HCT116 (cell line): ENCODE data around the gene KANK4. TPM values are rescaled to one million over a fixed set of nuclear protein-coding genes. Genes with fewer than 3 reads are reported as not detected.

Source experiments
- ATAC-seq: fragments of 200-7000 bp; cut with Tn5 transposase; 2 replicates; pipeline ENCODE4 v1.9.1; 2020; ENCODE audit warnings: mild to moderate bottlenecking, moderate library complexity
- BruUV-seq: library from RNA; stranded (reverse); fragments of 400-500 nt; replicated peaks from 2 replicates; lab custom pipeline; 2021; lab: Mats Ljungman, UMichigan
- CTCF ChIA-PET: fragments of 300-600 bp; sonication (Branson Sonifier 250); formaldehyde crosslinking; loops from one replicate; lab custom pipeline; 2021; ENCODE audit warnings: antibody characterized with exemption; lab: Charles Lee
- POLR2A ChIA-PET: fragments of 300-600, 350-600 bp; sonication (Branson Sonifier 250); formaldehyde crosslinking; loops from one replicate; lab custom pipeline; 2021; ENCODE audit warnings: antibody characterized with exemption; lab: Charles Lee
- RAD21 ChIA-PET, 2 experiments: fragments of 300-600 bp; sonication (Branson Sonifier 250); formaldehyde crosslinking; loops; one replicate each; lab custom pipeline; 2023; ENCODE audit warnings: low total read pairs in 2 of 2; ENCODE audit not compliant: uncharacterized antibody in 2 of 2, unreplicated experiment in 2 of 2, low non-redundant PET in 1 of 2; lab: Charles Lee
- DNase-seq: peaks from one replicate; pipeline ENCODE4 v3.0.0-alpha.2; 2010; ENCODE audit warnings: low read depth, low spot score
- H2AFZ ChIP-seq: fragments of 200-600 bp; shearing (Covaris generic), sonication (generic); 2 replicates; pipeline ENCODE4 v1.6.1; 2017; ENCODE audit warnings: low read depth, mixed run types, mixed read lengths, antibody characterized with exemption, low read length; ENCODE audit not compliant: poor library complexity, severe bottlenecking
- H3K27ac ChIP-seq: 2 replicates; pipeline ENCODE4 v1.5.1; 2012; ENCODE audit warnings: low read depth, low read length
- H3K27me3 ChIP-seq: fragments of 200-600 bp; sonication (generic); 2 replicates; pipeline ENCODE4 v1.6.1; 2016; ENCODE audit warnings: mixed run types, low read length, mixed read lengths; ENCODE audit not compliant: insufficient read depth
- H3K36me3 ChIP-seq, 2 experiments: fragments of 200-500 bp in 1 of 2; fragments of 200-600 bp in 1 of 2; sonication (Bioruptor generic) in 1 of 2; sonication (generic) in 1 of 2; 2 replicates each; pipeline versions ENCODE4 v1.5.1 to v1.6.1; 2014 to 2016; ENCODE audit warnings: low read length in 2 of 2, inconsistent platforms in 1 of 2, mixed read lengths in 1 of 2, mixed run types in 1 of 2; ENCODE audit not compliant: insufficient read depth in 2 of 2, control insufficient read depth in 1 of 2
- H3K4me1 ChIP-seq, 2 experiments: fragments of 200-600 bp in 1 of 2; sonication (generic) in 1 of 2; 2 replicates each; pipeline versions ENCODE4 v1.5.1 to v1.6.1; 2012 to 2017; ENCODE audit warnings: low read length in 2 of 2, inconsistent platforms in 1 of 2, mild to moderate bottlenecking in 1 of 2, mixed read lengths in 1 of 2, mixed run types in 1 of 2, moderate library complexity in 1 of 2; ENCODE audit not compliant: insufficient read depth in 2 of 2, control insufficient read depth in 1 of 2
- H3K4me2 ChIP-seq: fragments of 200-600 bp; sonication (generic); 2 replicates; pipeline ENCODE4 v1.6.1; 2017; ENCODE audit warnings: mixed run types, low read length, mixed read lengths
- H3K4me3 ChIP-seq, 2 experiments: fragments of 200-600 bp in 1 of 2; sonication (generic) in 1 of 2; replicated peaks in 1 of 2; 2 replicates each; pipeline ENCODE4 v1.5.1; 2011 to 2016; ENCODE audit warnings: low read length in 2 of 2, control low read depth in 1 of 2, low read depth in 1 of 2, mild to moderate bottlenecking in 1 of 2, mixed read lengths in 1 of 2, mixed run types in 1 of 2
- H3K79me2 ChIP-seq: fragments of 200-600 bp; sonication (generic); 2 replicates; pipeline ENCODE4 v1.6.1; 2017; ENCODE audit warnings: mild to moderate bottlenecking, mixed run types, low read length, moderate library complexity, mixed read lengths; ENCODE audit not compliant: insufficient read depth
- H3K9ac ChIP-seq: fragments of 200-600 bp; sonication (generic); 2 replicates; pipeline ENCODE4 v1.6.1; 2016; ENCODE audit warnings: low read length, mixed read lengths
- H3K9me2 ChIP-seq: fragments of 200-600 bp; sonication (generic), shearing (Covaris generic); 2 replicates; pipeline ENCODE4 v1.6.1; 2017; ENCODE audit warnings: mixed run types, mild to moderate bottlenecking, moderate library complexity; ENCODE audit not compliant: insufficient read depth
- H3K9me3 ChIP-seq, 2 experiments: fragments of 200-500 bp in 1 of 2; fragments of 200-600 bp in 1 of 2; sonication (Bioruptor generic) in 1 of 2; sonication (generic) in 1 of 2; 2 replicates each; pipeline ENCODE4 v1.6.1; 2014 to 2017; ENCODE audit warnings: low read length in 2 of 2, mixed read lengths in 2 of 2, inconsistent platforms in 1 of 2, low read depth in 1 of 2, mild to moderate bottlenecking in 1 of 2, mixed run types in 1 of 2, moderate library complexity in 1 of 2; ENCODE audit not compliant: control insufficient read depth in 1 of 2, insufficient read depth in 1 of 2
- H4K20me1 ChIP-seq: fragments of 200-600 bp; sonication (generic), shearing (Covaris generic); 2 replicates; pipeline ENCODE4 v1.6.1; 2017; ENCODE audit warnings: mixed run types, mild to moderate bottlenecking, moderate library complexity; ENCODE audit not compliant: insufficient read depth
- ATF3 ChIP-seq: IDR thresholded peaks from 2 replicates; pipeline ENCODE4 v1.6.1; 2012
- CBX3 ChIP-seq: IDR thresholded peaks from 2 replicates; pipeline ENCODE4 v1.6.1; 2012; ENCODE audit warnings: low read depth
- CTCF ChIP-seq, 3 experiments: fragments of 200-600 bp in 1 of 3; sonication (generic) in 1 of 3; IDR thresholded peaks in 2 of 3; conservative IDR thresholded peaks in 1 of 3; 2 replicates each; pipeline ENCODE4 v1.5.1; 2012 to 2017; ENCODE audit warnings: low read depth in 2 of 3, low read length in 2 of 3, antibody characterized with exemption in 1 of 3, borderline replicate concordance in 1 of 3, control low read depth in 1 of 3, mild to moderate bottlenecking in 1 of 3, mixed read lengths in 1 of 3, mixed run types in 1 of 3, moderate library complexity in 1 of 3; ENCODE audit not compliant: insufficient read depth in 1 of 3
- EGR1 ChIP-seq: IDR thresholded peaks from 2 replicates; pipeline ENCODE4 v1.6.1; 2012; ENCODE audit warnings: low read depth
- ELF1 ChIP-seq: IDR thresholded peaks from 2 replicates; pipeline ENCODE4 v1.6.1; 2012; ENCODE audit warnings: low read depth, borderline replicate concordance
- EZH2 ChIP-seq: fragments of 200-600 bp; sonication (generic); IDR thresholded peaks from 2 replicates; pipeline ENCODE4 v1.6.1; 2017; ENCODE audit warnings: antibody characterized with exemption, mixed run types
- EZH2phosphoT487 ChIP-seq: fragments of 200-600 bp; IDR thresholded peaks from 2 replicates; pipeline ENCODE4 v1.6.1; 2018; ENCODE audit warnings: antibody characterized with exemption, borderline replicate concordance
- JUND ChIP-seq: IDR thresholded peaks from 2 replicates; pipeline ENCODE4 v1.6.1; 2012
- MAX ChIP-seq: IDR thresholded peaks from 2 replicates; pipeline ENCODE4 v1.6.1; 2012
- POLR2AphosphoS5 ChIP-seq: IDR thresholded peaks from 2 replicates; pipeline ENCODE4 v1.6.1; 2011; ENCODE audit warnings: mild to moderate bottlenecking, low read depth, low read length, moderate library complexity
- REST ChIP-seq: IDR thresholded peaks from 2 replicates; pipeline ENCODE4 v1.6.1; 2012; ENCODE audit warnings: low read depth
- SIN3A ChIP-seq: IDR thresholded peaks from 2 replicates; pipeline ENCODE4 v1.6.1; 2012; ENCODE audit warnings: low read depth
- YY1 ChIP-seq: IDR thresholded peaks from 2 replicates; pipeline ENCODE4 v1.6.1; 2011; ENCODE audit warnings: low read length, low read depth, moderate library complexity, mild to moderate bottlenecking; ENCODE audit not compliant: insufficient replicate concordance; ENCODE audit errors: extremely low read depth
- intact Hi-C: fragments of 100-400 bp; cut with micrococcal nuclease; formaldehyde crosslinking; loops from 2 replicates; pipeline ENCODE4 v1.10.0; 2022
- total RNA-seq: library from RNA; stranded (reverse); gene quantifications from one replicate; pipeline ENCODE4 v1.2.1, GENCODE V29; 2021; ENCODE audit not compliant: unreplicated experiment

The KANK4 gene
- total RNA-seq, 1 experiment from 2014 or later: not detected

GRCh38 chr1:62259551-62259950 is 59.7 kb downstream of the KANK4 start:
- H3K9ac ChIP-seq: no peak overlapping the region
- no peak overlapping the region for H3K4me2 ChIP-seq
- no peaks in the 10 kb centered on the region for H3K36me3 ChIP-seq
- H3K9me2 ChIP-seq: no peaks in the 10 kb centered on the region; the same call in 1 of the 2 replicates
- DNase-seq (no peak), ATAC-seq (no peak)
- ChIA-PET POLR2A (no interaction called here), RAD21 (no interaction called here), CTCF (no interaction called here)
- no peaks in the 10 kb centered on the region for H3K9me3 ChIP-seq
- BruUV-seq: no TSS peak
- no peaks in the 10 kb centered on the region for H4K20me1 ChIP-seq
- no peak overlapping the region for H2AFZ ChIP-seq
- H3K27ac ChIP-seq: no peak overlapping the region
- H3K27me3 ChIP-seq: no peaks in the 10 kb centered on the region
- TF ChIP-seq JUND (no peak), CBX3 (no peak), MAX (no peak), POLR2AphosphoS5 (no peak), SIN3A (no peak), EZH2 (no peak), ELF1 (no peak)
- no peaks in the 10 kb centered on the region for H3K4me1 ChIP-seq
- H3K79me2 ChIP-seq: no peaks in the 10 kb centered on the region
- intact Hi-C loops: no loop called here
- no peak overlapping the region for H3K4me3 ChIP-seq

GRCh38 chr1:62250126-62250726 is 69.0 kb downstream of the KANK4 start:
- no peak overlapping the region for H3K9ac ChIP-seq
- no peaks in the 10 kb centered on the region for H3K79me2 ChIP-seq
- ChIA-PET POLR2A (no interaction called here), RAD21 (no interaction called here), CTCF (no interaction called here)
- no TSS peak for BruUV-seq
- no peak overlapping the region for H3K27ac ChIP-seq
- intact Hi-C loops: no loop called here
- no peaks in the 10 kb centered on the region for H3K9me2 ChIP-seq
- H2AFZ ChIP-seq: no peak overlapping the region
- TF ChIP-seq CTCF (IDR thresholded peaks at IDR 0.05 in 2 of 3, conservative IDR thresholded peaks at IDR 0.05 in 1 of 3; ENCODE audit: borderline replicate concordance in 1 of 3, insufficient read depth in 1 of 3, low read depth in 2 of 3, low read length in 2 of 3): no peak
- no peak for TF ChIP-seq CBX3
- no peak for TF ChIP-seq EGR1
- no peak for TF ChIP-seq REST
- TF ChIP-seq EZH2: no peak
- no peak for TF ChIP-seq EZH2phosphoT487
- TF ChIP-seq YY1: no peak
- TF ChIP-seq ATF3: no peak
- H3K4me1 ChIP-seq: peaks cover 0 to 2% of the 10 kb centered on the region in 2 experiments; a peak in 1 of 4 replicates
- no peak for DNase-seq
- ATAC-seq: no peak
- no peaks in the 10 kb centered on the region for H3K27me3 ChIP-seq
- no peaks in the 10 kb centered on the region for H3K36me3 ChIP-seq
- no peaks in the 10 kb centered on the region for H3K9me3 ChIP-seq
- H3K4me3 ChIP-seq: no peak overlapping the region
- no peaks in the 10 kb centered on the region for H4K20me1 ChIP-seq
- no peak overlapping the region for H3K4me2 ChIP-seq
